Measurements from ENCODE around the gene ROBO1.

ROBO1 gene

DNA sequence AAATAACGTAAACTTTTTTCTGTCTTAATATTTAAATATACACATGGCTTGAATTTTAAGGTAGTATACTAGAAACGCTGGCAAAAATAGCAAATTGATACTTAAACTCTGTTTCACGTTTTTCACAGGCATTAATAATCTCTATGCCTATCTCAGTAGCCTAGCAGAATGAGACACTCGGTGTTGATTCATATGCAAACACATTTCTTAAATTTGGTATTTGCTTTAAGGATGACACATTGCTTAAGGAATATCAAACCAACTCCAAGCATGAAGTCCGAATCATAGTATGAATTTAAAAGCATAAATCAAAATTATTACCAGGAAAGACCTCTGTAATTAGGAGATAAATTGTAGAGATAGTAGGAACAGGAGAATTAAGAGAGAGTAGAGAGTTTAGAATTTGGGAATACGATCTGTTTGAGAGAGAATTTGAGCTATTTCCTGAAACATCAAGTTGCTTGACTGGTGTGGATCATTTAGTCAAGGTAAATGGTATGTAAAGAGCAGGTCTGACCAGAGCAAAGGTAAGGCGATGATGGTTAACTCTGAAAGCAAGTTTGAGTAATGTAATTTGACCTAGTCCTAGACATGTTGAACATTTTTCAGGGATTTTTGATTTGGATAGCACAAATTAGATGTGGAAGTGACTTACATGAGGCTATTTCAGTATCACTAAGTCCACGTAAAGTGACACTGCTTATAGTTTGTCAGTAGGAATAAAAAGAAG is 236.1 kb downstream of the ROBO1 start:
- DNase-seq (ENCODE audit: low read depth, low spot score): no peak
- in situ Hi-C loops (cut with HindIII; ENCODE audit: low sequenced_read_pairs): no loop called here
- TF ChIP-seq, protein P1, sequence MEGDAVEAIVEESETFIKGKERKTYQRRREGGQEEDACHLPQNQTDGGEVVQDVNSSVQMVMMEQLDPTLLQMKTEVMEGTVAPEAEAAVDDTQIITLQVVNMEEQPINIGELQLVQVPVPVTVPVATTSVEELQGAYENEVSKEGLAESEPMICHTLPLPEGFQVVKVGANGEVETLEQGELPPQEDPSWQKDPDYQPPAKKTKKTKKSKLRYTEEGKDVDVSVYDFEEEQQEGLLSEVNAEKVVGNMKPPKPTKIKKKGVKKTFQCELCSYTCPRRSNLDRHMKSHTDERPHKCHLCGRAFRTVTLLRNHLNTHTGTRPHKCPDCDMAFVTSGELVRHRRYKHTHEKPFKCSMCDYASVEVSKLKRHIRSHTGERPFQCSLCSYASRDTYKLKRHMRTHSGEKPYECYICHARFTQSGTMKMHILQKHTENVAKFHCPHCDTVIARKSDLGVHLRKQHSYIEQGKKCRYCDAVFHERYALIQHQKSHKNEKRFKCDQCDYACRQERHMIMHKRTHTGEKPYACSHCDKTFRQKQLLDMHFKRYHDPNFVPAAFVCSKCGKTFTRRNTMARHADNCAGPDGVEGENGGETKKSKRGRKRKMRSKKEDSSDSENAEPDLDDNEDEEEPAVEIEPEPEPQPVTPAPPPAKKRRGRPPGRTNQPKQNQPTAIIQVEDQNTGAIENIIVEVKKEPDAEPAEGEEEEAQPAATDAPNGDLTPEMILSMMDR (IDR thresholded peaks at IDR 0.05; ENCODE audit: low read depth, low read length): no peak
- H3K4me3 ChIP-seq (ENCODE audit: low read depth, low read length): no peak overlapping the region

DNA sequence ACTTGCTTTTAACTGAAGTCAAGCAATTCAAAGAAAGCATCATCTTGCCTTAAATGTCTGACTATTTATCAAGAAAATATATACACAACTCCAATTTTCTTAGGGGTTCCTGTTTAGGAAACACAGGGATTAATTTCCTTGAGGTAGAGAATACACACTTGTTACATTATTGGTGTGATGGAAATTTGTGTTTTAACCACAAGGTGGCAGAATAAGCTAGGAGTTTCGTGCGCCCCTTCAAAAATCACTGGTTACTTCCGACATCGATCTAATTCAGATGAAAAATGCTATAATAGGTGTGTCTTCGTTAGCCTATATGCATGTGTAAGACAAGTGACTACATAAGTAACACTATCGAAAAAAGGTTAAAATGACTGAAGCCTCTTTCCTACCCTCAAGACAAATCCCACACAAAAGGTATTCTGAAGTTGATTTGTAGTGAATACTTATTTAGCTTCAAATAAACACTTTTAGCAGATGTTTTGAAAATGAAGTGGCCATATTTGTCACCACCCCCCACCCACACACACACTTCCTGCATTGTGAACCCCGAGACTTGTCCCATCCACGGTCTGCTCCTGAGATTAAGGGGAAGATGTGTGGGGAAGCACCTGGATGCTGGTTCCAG is 246.5 kb downstream of the ROBO1 start:
- peak; percentile 59 for DNase-seq (ENCODE audit: low read depth, low spot score)
- in situ Hi-C loops (cut with HindIII; ENCODE audit: low sequenced_read_pairs): no loop called here
- H3K4me3 ChIP-seq (ENCODE audit: low read depth, low read length): no peak overlapping the region
- TF ChIP-seq, protein P1 (IDR thresholded peaks at IDR 0.05; ENCODE audit: low read depth, low read length): peak; percentile 34

DNA sequence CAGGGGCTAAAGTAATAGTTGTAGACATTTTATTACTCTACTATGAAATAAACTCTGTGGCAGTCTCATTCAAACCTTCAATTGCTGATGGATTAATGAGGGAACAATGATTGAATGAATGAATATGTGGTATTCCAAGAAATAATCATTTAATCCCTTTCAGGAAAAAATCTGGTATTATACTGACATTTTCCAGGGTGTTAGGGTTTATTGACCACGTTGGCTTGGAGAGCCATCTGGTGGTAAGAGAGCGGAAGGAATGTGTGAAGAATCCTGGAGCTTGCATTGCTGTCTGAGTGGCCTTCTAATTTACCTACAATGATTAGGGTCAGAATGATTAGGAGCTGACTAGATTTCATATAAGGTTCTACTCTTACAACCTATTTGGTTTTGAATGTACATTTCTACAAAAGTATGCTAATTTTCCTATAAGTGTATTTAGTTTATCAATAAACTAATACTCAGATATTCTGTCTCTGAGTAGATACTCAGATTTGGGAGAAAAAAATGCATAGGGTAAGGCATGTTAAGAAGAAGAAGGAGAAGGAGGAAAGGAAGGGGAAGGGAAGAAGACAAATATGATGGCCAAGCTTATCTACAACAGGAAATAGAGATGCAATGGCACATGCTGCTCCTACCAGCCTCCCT is 249.9 kb downstream of the ROBO1 start:
- no peak overlapping the region for H3K4me3 ChIP-seq (ENCODE audit: low read depth, low read length)
- TF ChIP-seq, protein P1 (IDR thresholded peaks at IDR 0.05; ENCODE audit: low read depth, low read length): peak; percentile 83
- peak; percentile 48 for DNase-seq (ENCODE audit: low read depth, low spot score)
- in situ Hi-C loops (cut with HindIII; ENCODE audit: low sequenced_read_pairs): no loop called here

DNA sequence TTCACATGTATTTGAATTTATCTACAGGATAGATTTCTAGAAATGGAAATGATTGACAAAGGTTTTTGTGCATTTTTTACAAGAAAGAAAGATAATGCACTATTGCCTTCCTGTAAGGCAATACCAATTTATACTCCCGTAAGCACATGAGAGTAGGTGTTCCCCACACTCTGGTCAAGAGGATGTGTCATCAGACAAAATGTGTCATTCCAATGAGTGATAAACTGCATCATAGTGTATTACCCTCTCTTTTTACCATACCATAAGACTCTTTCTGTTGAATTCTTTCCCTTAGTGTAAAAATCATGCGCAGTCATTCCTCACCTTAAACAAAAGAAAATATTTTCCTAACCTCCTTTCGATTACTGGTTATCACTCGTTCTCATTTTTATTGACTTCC is 251.0 kb downstream of the ROBO1 start:
- H3K4me3 ChIP-seq (ENCODE audit: low read depth, low read length): no peak overlapping the region
- TF ChIP-seq, protein P1 (IDR thresholded peaks at IDR 0.05; ENCODE audit: low read depth, low read length): no peak
- in situ Hi-C loops (cut with HindIII; ENCODE audit: low sequenced_read_pairs): no loop called here
- DNase-seq (ENCODE audit: low read depth, low spot score): no peak

DNA sequence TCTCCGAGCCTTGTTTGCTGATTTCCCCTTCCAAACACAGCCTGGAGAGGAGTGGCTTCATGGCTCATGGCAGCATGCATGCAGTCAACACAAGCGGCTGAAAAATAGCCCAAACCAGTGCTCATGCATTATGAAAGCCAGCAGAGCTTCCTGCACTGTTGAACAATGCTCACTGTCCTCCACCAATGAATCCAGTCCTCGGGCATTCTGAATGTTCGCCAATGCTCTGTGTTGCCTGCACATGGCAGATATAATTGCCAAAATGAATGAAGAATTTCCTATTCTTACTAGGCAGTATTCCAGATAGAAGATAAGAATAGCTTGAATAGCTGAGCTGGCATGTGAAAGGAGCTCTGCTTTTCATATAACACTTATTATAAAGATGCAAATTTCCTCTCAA is 252.7 kb downstream of the ROBO1 start:
- H3K4me3 ChIP-seq (ENCODE audit: low read depth, low read length): no peak overlapping the region
- TF ChIP-seq, protein P1 (IDR thresholded peaks at IDR 0.05; ENCODE audit: low read depth, low read length): no peak
- in situ Hi-C loops (cut with HindIII; ENCODE audit: low sequenced_read_pairs): no loop called here
- DNase-seq (ENCODE audit: low read depth, low spot score): peak; percentile 22

DNA sequence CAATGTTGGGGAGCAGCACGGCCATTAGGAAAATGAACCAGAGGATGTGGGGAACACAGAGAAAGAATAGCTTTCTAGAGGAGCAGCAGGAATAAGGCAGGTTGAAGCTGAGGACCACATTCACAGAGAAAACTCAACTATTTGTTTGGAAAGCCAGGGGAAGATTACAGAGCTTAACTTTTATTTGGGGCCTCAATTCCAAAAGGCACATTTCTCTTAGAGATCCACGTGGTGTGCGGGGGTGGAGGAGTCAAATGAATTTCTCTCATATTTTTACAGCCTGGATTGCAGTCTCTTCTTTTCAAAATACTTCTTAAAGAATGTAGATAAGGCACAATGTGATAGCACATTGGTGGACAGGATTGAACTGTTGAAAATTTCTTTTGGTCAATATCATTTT is 253.7 kb downstream of the ROBO1 start:
- in situ Hi-C loops (cut with HindIII; ENCODE audit: low sequenced_read_pairs): no loop called here

More for the DNA sequence above, 253.7 kb downstream of the ROBO1 start:
- TF ChIP-seq, protein P1 (IDR thresholded peaks at IDR 0.05; ENCODE audit: low read depth, low read length): no peak
- no peak overlapping the region for H3K4me3 ChIP-seq (ENCODE audit: low read depth, low read length)
- DNase-seq (ENCODE audit: low read depth, low spot score): no peak
